Measurements from ENCODE around the gene PTPRM.
A peak's percentile ranks its signal among the peaks of the same experiment; 100 is the strongest.

The PTPRM gene

DNA sequence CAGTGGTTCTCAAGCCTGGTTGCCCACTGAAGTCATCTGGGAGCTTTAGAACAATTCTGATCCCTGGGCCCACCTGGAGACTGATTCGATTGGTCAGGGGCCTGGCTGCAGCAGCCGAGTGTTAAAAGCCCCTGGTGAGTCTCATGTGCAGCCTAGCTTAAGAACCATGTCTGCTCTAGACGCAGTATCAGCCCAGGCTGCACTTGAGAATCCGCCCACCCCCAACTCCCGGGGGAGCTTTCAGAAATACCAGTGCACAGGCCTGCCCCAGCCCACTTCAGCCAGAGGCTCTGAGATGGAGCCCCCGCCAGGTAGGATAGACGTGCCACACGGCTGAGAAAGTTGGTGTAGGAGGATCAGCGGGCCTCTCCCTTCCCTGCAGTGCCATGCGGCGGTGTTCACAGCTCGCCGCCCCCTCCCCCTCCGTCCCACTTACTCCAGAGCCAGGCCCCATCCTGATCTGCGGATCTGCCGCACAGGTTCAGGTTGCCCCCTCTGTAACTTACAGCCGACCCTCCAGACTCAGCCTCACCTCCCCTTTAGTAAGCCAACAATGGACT is 833.2 kb downstream of the PTPRM start:
- DNase-seq (ENCODE audit: low spot score): no peak

DNA sequence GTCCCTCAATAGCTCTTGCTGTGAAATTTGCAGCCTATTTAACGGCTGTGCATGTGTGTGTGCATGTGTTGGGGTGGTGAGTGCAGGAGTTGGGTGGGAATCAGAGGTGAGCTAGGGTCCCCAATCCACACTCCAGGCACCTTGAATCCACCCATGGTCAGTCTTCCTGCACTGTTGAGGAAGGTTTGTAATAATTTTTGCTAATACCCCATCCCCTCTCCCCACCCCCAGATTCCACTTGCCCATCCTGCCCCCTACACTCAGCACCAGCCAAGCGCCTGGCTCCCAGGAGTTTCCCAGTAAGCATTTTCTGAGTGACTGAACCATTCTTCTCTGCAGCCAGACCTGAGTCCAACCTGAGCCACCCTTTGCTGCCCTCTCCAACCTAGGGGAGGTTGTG is 833.7 kb downstream of the PTPRM start:
- DNase-seq (ENCODE audit: low spot score): no peak

DNA sequence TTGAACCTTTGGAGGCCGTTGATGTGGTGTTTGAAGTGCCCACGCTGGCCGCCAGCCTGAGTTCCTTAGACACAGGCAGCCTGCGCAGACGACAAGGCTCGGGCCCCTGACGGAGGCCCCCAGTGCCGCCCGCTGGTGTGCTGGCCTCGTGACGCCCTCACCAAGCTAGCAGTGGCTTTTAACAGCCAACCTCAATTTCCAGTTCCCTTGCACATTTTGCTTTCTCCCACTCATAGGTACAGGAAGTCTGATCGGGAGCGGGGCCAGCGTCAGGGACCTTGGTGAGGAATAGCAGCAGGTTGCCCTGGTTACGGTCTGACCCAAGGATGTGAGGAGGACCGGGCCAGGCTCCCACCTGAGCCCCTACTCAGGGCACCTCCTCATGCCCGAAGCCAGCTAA is 834.5 kb downstream of the PTPRM start:
- DNase-seq (ENCODE audit: low spot score): no peak

DNA sequence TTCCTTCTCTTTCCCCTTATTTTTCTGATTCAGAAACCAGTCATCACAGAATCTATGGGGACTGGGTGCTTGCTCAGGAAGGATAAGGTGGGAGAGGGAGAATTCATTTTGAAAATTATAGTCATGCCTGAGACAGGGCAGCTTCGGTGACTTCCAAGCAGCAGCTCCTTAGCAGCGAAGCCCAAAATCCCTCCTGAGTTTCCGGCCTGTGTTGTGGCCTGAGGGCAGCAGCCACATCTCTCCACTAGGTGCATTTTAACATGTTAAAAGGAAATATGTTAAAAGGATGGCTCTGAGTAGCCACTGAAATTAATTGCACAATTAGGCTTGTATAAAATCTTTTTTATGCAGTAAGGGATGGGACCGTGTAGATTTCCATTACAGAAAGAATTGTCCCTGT is 835.1 kb downstream of the PTPRM start:
- no peak for DNase-seq (ENCODE audit: low spot score)

DNA sequence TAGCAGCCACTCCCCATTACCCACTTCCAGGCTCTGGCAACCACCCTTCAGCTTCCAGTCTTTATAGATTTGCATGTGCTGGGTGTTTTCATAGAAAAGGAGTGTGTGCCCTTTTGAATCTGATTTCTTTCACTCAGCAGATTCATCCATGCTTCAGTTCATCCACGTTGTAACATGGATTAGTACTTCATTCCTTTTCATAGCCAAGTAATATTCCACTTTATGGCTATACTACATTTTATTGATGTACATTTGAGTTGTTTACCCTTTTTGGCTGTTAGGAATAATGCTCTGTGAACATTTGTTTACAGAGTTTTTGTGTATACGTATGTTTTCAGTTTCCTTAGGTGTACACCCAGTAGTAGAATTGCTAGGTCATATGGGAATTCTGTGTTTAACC is 836.6 kb downstream of the PTPRM start:
- no peak for DNase-seq (ENCODE audit: low spot score)

DNA sequence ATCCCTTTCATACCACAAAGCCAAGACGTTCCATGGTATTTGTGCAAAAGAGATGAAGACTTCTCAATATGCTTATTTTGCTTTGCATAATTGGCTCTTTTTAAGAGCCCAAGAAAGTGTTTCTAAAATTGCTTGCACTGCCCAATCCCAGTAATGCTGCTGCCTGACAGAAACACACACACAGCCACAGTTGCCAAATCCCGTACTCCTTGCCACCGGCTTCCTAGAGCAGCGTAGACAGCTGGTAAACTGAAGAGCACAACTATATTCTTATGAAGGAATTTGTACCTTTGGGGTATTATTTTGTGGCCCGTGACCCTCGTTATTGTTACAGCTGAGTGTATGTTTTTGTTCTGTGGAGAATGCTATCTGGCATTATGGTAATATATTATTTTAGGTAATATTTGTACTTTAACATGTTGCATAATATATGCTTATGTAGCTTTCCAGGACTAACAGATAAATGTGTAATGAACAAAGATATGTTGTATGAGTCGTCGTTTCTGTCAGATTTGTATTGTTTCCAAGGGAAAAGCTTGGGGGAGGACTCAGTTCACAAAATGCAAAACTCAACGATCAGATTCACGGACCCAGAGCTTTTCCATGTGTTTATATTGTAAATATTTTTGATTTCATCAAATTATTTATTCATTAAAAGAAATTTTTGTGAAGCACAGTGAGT is 839.2 kb downstream of the PTPRM start:
- no peak for DNase-seq (ENCODE audit: low spot score)

DNA sequence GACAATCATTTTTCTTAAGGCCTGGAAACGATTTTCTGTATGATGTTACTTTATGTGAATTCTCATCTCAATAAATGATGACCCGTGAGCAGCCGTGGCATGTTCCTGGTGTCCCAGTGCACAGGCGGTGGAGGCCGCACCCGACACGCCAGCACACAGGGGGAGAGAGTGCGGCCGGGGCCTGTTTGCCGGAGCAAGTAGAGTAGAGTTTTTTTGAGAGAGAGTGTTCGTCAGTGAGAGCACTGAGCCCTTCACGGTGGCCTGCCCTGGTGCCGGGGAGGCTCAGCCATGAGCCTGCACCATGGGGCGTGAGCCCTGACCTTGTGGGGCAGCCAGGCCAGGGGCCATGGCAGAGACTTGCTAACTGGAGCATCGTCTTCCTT is 839.7 kb downstream of the PTPRM start:
- no peak for DNase-seq (ENCODE audit: low spot score)

DNA sequence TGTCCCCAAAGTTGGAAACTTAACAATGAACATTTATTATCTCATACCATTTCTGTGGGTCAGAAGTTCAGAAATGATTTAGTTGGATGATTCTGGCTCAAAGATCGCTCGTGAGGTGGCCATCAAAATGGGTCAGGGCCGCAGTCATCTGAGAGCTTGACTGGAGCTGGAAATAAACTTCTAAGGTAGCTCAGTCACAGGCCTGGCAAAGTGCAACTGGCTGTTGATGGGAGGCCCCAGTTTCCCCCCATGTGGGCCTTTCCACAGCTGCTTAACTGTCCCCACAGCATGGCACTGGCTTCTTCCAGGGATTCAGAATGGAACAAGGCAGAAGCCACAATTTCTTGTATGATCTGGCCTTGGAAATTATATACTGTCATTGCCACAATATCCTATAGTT is 842.0 kb downstream of the PTPRM start:
- DNase-seq (ENCODE audit: low spot score): no peak

DNA sequence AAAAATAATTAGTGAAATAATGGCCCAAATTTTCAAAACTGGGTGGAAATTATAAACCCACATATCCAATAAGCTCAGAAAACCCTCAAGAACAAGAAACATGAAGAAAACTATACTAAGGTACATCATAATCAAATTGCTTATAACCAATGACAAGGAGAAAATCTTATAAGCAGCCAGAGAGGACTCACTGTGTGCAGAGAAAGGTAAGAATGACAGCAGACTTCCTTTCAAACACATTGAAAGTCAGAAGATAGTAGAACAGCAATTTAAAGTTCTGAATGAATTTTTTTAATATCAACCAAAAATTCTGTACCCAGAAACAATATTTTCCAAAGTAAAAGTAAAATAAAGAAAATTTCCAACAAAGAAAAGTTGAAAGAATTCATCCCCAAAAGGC is 844.4 kb downstream of the PTPRM start:
- DNase-seq (ENCODE audit: low spot score): no peak

DNA sequence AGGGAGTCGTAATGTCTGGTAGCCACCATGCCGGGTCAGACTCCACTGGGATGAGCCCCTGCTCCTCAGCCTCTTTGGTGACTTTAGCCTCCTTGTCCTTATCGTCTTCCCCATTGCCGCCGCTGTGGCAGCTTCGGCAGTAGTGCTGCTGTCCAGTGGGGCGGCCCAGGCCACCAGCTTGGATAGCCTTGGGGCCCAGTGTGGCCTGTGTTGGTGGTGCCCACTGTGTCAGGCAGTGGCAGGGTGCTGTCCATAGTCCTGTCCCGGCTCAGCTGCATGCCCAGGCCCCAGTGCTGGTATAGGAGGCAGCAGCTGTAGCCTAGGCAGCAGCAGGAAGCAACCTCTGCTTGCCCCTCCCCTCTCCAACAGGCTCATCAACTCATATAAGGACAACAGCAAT is 845.0 kb downstream of the PTPRM start:
- DNase-seq (ENCODE audit: low spot score): no peak

DNA sequence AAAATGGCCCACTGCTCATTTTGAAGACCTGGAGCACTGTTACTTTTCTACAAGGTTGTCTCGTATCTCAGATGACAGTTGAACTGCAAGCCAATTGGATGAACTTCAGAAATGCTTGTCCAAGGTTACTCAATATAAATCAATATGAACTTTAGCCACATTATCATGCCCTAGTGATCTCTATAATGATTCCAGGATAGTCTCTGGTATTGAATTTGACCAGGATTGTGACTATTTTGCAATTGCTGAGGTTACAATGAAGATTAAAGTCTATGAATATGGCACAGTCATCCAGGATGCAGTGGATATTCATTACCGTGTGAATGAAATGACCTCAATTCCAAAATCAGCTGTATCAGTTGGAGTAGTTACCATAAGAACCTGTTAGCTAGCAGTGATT is 846.1 kb downstream of the PTPRM start:
- DNase-seq (ENCODE audit: low spot score): no peak

DNA sequence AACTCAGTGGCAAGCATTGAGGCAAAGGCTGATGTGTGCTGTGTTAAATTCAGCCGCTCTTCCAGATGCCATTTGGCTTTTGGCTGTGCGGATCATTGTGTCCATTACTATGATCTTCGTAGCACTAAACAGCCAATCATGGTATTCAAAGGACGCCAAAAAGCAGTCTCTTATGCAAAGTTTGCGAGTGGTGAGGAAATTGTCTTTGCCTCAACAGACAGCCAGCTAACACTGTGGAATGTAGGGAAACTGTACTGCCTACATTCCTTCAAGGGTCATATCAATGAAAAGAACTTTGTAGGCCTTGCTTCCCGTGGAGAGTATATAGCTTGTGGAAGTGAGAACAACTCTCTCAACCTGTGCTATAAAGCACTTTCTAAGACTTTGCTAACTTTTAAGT is 846.6 kb downstream of the PTPRM start:
- no peak for DNase-seq (ENCODE audit: low spot score)

DNA sequence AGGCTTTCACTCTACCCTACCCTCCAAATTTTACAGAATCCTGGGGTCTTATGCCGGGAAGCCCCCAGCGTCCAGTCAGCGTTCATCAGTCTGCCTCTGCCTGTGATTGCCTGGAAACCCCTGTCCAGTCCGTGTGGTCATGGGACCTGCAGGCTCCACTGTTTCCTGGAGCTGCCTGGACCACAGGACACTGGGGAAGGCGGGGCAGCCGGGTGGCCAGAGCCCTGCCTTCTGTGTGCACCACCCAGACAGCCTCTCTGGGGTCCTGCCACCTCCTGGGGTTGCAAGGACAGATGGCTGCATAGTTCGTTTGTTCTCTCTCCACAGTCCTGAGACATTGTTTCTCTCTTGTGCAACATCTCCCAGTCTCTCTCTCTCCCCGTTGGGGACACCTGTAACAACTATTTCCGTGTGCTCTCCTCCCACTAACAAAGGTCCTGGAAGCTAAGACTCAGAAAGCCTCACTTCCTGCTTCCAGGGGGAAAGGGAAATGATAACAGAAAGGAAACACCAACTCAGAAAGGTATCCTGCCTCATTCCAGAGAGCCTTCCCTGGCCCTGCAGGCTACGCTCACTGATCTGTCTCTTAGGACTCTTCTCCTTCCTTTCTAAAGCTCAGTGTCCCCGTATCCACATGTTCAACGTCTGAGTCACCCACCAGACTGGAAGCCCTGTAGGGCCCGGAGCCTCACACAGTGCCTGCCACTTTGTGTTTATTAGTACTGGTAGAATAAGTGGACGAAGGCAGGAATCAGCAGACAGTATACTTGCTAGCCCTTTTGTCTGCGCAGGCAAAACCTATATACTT is 849.3 kb downstream of the PTPRM start:
- DNase-seq (ENCODE audit: low spot score): no peak

DNA sequence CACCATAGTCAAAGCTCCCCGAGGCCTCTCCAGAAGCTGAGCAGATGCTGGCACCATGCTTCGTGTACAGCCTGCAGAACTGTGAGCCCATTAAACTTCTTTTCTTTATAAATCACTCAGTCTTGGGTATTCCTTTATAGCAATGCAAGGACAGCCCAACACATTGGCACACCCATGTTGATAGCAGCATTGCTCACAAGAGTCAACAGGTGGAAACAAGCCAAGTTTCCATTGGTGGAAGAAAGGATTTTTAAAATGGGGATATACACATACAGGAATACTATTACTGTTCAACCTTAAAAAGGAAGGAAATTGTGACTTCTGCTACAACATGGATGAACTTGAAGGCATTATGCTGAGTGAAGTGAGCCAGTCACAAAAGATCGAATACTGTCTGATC is 855.3 kb downstream of the PTPRM start:
- no peak for DNase-seq (ENCODE audit: low spot score)

DNA sequence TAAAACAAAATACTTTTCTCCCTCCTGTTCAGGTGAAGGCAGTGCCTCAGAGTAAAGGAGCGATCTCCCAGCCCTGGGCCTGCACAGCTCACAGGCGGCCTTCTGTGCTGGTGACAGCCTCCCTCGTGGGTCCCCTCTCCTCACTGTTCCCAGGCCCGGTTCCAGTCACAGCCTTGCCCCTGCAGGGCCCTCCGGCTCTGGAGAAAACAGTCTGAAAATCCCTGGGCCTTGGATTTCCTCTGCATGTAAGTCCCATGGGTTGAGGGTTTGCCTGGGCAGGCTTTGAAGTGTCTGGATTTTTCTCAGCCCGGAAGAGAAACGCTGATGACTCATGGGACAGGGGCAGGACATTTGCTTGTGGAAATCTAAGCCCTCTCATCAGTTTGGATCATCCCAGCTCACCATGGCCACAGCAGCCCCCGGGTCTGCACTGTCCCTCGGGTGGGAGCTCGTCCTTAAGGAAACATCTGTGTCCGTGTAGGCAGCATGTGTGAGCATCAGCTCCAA is 856.0 kb downstream of the PTPRM start:
- peak; percentile 52 for DNase-seq (ENCODE audit: low spot score)

DNA sequence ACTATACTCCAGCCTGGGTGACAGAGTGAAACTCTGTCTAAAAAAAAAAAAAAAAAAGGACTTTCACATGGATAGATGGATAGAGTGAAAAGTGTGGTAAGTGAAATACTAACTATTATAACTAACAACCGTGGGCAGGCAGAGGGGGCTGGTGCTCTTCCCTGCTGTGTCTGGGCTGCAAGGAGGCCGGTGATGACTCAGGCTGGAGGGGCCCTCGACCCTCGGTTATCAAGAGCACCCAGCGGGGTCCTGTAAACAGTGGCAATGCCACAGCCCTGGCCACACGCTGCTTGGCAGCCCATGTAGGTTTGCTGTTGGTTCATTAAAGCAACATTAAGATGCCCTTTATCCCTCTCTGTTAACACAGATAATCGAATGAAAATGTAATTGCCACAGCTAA is 857.4 kb downstream of the PTPRM start:
- DNase-seq (ENCODE audit: low spot score): no peak

DNA sequence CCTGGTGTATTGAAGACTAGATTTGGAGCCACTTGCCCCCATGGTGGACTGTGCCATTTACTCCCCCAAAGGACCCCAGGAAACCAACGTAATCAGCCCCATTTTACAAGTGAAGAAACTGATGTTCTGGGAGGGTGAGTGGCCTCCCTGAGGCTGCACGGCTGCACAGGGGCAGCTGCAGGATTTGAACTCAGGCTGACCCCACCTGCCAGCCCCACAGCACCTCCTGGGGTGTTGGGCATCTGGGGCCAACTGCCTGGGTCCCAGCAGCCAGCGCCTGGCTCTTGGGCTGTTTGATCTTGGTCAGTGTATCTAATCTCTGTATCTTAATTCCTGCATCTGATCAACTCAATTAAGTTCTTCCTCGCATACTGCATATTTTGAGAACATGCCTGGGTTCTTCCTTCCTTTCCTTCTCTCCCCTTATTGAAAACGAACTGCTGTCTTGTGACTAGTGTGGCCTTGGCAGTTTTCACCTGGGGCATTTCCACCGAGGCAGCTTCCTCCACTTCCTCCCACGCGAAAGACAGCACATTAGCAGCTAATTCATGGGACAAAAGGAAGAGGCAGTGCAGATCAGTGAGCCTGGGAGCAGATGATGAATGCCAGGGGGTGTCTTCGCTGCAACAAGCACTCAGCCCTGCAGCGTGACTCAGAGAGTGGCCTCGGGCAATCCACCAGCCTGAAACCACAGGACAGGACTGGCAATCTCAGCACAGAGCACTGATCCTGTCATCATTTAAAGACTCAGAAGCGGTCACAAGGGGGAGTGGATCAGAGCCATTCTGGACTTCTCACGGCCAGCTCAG is 858.0 kb downstream of the PTPRM start:
- DNase-seq (ENCODE audit: low spot score): peak; percentile 42

DNA sequence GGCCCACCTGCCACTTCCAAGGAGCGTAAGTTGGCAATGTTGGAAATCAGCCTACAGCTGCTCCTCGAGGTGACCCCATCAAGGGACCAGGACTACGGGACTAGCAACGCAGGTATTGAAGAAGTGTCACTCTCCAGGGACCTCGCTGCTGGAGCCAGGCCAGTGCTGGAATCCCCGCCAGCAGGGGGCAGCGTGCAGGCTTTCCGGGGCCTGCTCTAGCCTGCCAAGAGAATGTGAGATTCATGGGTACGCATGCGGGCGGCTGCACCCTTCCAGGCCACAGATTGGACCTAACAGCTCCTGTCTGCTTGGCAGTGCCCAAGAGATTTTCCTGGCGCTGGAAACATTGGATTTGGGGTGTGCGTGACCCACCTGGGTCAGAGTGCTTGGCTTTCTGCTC is 859.3 kb downstream of the PTPRM start:
- DNase-seq (ENCODE audit: low spot score): no peak

DNA sequence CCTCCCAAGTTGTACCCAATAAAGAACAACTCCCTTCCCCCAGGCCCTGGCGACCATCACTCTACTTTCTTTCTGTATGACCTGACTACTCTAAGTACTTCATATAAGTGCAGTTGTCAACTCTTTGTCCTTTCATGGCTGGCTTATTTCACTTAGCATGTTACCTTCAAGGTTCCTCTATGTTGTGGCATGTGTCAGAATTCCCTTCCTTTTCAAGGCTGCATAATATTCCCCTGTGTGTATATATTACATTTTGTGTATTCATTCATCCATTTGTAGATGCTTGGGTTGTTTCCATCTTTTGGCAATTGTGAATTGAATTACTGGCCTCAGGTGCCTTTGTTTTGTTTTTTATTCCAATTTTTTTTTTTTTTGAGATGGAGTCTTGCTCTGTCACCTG is 860.2 kb downstream of the PTPRM start:
- no peak for DNase-seq (ENCODE audit: low spot score)

DNA sequence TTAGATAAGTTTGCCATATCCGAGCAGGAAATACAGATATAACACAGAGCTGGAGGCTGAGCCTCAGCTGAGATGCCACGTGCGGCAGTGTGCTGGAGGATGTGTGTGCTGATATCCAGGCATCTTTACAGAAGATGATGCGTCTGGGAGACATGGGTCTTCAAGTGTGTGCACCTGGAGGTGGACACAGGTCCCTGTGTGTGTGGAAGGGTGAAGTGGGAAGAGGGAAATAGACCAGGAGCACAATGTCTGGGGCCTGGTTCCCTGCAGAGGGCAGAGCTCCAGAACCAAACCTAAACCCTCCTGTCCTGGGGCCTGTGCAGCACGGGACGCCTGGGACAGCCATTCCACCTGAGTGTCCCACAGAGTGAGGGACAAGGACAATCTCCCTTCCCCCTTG is 861.8 kb downstream of the PTPRM start:
- DNase-seq (ENCODE audit: low spot score): no peak

DNA sequence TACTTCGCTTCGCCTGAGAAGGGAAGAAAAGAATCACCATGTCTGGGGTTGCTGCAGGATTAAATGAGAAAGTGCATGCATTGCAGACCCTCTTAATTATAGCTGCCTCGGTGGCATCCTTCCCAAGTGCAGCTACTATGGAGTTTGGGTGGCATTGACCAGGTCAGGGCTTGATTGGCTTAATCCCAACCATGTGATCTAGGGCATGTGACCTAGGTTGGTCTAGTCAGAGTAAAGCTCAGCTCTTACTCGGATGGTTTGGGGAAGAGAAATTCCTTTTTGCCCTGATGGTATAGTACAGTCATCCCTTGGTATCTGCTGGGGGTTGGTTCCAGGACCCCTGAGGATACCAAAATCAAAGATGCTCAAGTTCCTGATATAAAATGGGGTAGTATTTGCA is 863.9 kb downstream of the PTPRM start:
- no peak for DNase-seq (ENCODE audit: low spot score)

DNA sequence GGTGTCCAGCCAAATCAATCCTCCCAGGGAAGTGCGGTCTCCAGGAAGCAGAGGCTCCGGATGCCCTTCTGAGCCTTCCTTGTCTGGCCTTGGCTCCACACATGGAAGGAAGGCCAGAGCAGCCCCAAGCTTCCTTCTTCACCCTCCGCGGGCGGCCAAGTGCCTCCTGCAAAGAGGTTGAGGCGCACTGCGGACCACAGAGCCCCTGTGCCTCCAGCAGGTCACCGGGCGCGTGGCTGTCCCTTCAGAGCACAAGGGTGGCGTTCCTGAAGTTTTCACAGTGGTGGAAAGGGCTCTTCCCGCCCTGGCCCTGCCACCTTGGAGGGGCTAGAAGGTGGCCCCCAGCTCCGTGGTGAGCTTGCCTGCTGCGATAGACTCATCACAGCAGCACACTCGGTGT is 866.2 kb downstream of the PTPRM start:
- no peak for DNase-seq (ENCODE audit: low spot score)

DNA sequence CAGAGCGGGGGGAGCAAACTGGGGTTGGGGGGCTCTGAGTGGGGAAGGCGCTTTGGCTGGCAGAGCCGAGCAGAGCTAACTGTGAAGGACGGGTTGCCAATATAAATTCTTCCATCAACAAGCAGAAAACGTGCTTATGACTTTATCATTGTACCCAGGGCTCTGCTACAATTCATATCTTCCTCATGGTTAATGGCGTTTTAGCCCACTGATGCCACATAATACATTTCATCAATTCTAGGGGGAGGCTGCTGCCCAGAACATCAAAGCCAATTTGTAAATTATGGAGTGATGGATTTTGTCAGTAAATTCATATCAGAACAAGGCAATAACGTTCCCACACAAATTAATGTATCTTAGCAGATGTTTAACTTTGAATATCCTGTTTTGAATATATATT is 866.7 kb downstream of the PTPRM start:
- DNase-seq (ENCODE audit: low spot score): no peak

All from hepatic stellate cell (primary cell).